ENCODE data around the gene SPPL3.

SPPL3 gene

DNA sequence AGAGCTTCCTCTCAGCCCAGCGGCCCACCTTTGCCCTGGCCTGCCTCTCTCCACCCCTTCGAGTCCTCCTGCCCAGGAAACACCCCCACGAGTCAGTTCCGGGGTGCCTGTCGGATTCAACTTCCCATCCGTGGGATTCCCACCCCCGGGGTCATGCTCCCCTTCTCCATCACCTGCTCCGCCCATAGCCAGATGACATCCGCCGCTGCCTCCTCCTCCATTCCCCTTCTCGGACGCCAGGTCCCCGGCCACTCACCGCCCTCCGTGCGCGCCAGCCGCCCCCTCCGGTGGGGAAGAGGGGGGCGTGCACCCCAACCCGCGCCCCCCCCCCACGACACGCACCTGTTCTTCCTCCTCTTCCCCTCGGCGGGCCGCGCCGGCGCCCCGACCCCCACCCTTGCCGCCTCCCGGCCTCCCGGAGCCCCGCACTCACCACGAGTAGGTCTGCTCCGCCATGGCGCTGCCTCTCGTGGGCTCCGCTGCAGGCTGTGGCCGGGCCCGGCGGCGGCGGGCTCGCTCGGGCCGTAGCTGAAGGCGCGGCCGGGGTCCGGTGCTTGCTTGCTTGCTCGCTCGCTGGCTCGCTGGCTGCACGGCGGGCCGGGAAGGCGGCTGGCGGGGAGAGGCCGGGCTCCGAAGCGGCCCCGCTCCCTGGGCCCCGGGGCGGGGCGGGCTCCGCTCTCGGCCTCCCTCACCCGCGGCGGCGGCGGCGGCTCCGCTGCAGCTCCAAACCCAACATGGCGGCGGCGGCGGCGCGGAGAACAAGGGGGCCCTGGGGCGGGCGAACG lies 554 bp downstream of the SPPL3 start (continued):
- TF ChIP-seq, protein P1, sequence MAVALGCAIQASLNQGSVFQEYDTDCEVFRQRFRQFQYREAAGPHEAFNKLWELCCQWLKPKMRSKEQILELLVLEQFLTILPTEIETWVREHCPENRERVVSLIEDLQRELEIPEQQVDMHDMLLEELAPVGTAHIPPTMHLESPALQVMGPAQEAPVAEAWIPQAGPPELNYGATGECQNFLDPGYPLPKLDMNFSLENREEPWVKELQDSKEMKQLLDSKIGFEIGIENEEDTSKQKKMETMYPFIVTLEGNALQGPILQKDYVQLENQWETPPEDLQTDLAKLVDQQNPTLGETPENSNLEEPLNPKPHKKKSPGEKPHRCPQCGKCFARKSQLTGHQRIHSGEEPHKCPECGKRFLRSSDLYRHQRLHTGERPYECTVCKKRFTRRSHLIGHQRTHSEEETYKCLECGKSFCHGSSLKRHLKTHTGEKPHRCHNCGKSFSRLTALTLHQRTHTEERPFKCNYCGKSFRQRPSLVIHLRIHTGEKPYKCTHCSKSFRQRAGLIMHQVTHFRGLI (tag by site-specific recombination; IDR thresholded peaks at IDR 0.05): no peak
- TF ChIP-seq GLIS1 (tag by site-specific recombination; IDR thresholded peaks at IDR 0.05) (peak; percentile 29; the same call in 1 of the 2 replicates), ZNF433 (tag by site-specific recombination; IDR thresholded peaks at IDR 0.05; ENCODE audit: low read depth) (no peak), ZNF843 (tag by site-specific recombination; IDR thresholded peaks at IDR 0.05) (no peak), ZBTB48 (tag by site-specific recombination; IDR thresholded peaks at IDR 0.05) (no peak; the same call in 1 of the 2 replicates), ZNF140 (tag by site-specific recombination; IDR thresholded peaks at IDR 0.05) (no peak), ZNF335 (tag by site-specific recombination; conservative IDR thresholded peaks at IDR 0.05) (peak; percentile 68), GLI2 (tag by site-specific recombination; IDR thresholded peaks at IDR 0.05; ENCODE audit: borderline replicate concordance, low read depth) (no peak), ZNF629 (tag by site-specific recombination; IDR thresholded peaks at IDR 0.05) (no peak), ZNF133 (tag by site-specific recombination; IDR thresholded peaks at IDR 0.05) (no peak), ZNF785 (tag by site-specific recombination; IDR thresholded peaks at IDR 0.05) (no peak), ZNF394 (tag by site-specific recombination; IDR thresholded peaks at IDR 0.05; ENCODE audit: borderline replicate concordance) (no peak), ZNF529 (tag by site-specific recombination; IDR thresholded peaks at IDR 0.05; ENCODE audit: insufficient replicate concordance) (no peak), ZFP3 (tag by site-specific recombination; IDR thresholded peaks at IDR 0.05; ENCODE audit: low read depth) (no peak), GLIS2 (tag by site-specific recombination; IDR thresholded peaks at IDR 0.05) (peak; percentile 92), KLF16 (tag by site-specific recombination; IDR thresholded peaks at IDR 0.05) (peak; percentile 79), ZNF157 (tag by site-specific recombination; IDR thresholded peaks at IDR 0.05) (no peak), SALL2 (tag by site-specific recombination; IDR thresholded peaks at IDR 0.05; ENCODE audit: borderline replicate concordance) (no peak), ZNF311 (tag by site-specific recombination; IDR thresholded peaks at IDR 0.05; ENCODE audit: borderline replicate concordance) (no peak), ZNF791 (tag by site-specific recombination; IDR thresholded peaks at IDR 0.05) (no peak), ZNF292 (tag by site-specific recombination; IDR thresholded peaks at IDR 0.05; ENCODE audit: borderline replicate concordance, low read depth) (no peak), ZNF473 (tag by site-specific recombination; IDR thresholded peaks at IDR 0.05) (no peak), ZNF747 (tag by site-specific recombination; IDR thresholded peaks at IDR 0.05) (no peak), ZNF624 (tag by site-specific recombination; IDR thresholded peaks at IDR 0.05) (no peak), ZFP37 (tag by site-specific recombination; IDR thresholded peaks at IDR 0.05) (no peak), REPIN1 (tag by site-specific recombination; IDR thresholded peaks at IDR 0.05; ENCODE audit: low read depth) (no peak), ZNF707 (tag by site-specific recombination; IDR thresholded peaks at IDR 0.05) (no peak), ZNF830 (tag by site-specific recombination; IDR thresholded peaks at IDR 0.05; ENCODE audit: low read depth) (no peak), ZSCAN23 (tag by site-specific recombination; IDR thresholded peaks at IDR 0.05) (no peak), ZNF76 (tag by site-specific recombination; IDR thresholded peaks at IDR 0.05; ENCODE audit: borderline replicate concordance, low read depth) (no peak), ZNF146 (tag by site-specific recombination; IDR thresholded peaks at IDR 0.05) (no peak), ZNF639 (tag by site-specific recombination; IDR thresholded peaks at IDR 0.05) (no peak)
- TF ChIP-seq, protein P2, sequence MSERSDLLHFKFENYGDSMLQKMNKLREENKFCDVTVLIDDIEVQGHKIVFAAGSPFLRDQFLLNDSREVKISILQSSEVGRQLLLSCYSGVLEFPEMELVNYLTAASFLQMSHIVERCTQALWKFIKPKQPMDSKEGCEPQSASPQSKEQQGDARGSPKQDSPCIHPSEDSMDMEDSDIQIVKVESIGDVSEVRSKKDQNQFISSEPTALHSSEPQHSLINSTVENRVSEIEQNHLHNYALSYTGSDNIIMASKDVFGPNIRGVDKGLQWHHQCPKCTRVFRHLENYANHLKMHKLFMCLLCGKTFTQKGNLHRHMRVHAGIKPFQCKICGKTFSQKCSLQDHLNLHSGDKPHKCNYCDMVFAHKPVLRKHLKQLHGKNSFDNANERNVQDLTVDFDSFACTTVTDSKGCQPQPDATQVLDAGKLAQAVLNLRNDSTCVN (tag by site-specific recombination; optimal IDR thresholded peaks at IDR 0.05): peak; percentile 40
- TF ChIP-seq, protein P3, sequence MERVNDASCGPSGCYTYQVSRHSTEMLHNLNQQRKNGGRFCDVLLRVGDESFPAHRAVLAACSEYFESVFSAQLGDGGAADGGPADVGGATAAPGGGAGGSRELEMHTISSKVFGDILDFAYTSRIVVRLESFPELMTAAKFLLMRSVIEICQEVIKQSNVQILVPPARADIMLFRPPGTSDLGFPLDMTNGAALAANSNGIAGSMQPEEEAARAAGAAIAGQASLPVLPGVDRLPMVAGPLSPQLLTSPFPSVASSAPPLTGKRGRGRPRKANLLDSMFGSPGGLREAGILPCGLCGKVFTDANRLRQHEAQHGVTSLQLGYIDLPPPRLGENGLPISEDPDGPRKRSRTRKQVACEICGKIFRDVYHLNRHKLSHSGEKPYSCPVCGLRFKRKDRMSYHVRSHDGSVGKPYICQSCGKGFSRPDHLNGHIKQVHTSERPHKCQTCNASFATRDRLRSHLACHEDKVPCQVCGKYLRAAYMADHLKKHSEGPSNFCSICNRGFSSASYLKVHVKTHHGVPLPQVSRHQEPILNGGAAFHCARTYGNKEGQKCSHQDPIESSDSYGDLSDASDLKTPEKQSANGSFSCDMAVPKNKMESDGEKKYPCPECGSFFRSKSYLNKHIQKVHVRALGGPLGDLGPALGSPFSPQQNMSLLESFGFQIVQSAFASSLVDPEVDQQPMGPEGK (tag by site-specific recombination; IDR thresholded peaks at IDR 0.05): peak; percentile 88

All from HEK293 (cell line).